Loucy (cell line): ENCODE measurements around the gene DES.

Experiments used
- H2AFZ ChIP-seq: fragments of 200-600 bp; sonication (generic); 2 replicates; pipeline ENCODE4 v1.6.0; 2016; ENCODE audit warnings: antibody characterized with exemption, mild to moderate bottlenecking, low read length, moderate library complexity
- H3F3A ChIP-seq: fragments of 200-600 bp; 2 replicates; pipeline ENCODE4 v1.6.0; 2016; ENCODE audit warnings: antibody characterized with exemption, low read depth, mild to moderate bottlenecking
- H3K27me3 ChIP-seq: fragments of 200-600 bp; sonication (generic); 2 replicates; pipeline ENCODE4 v1.6.1; 2014; ENCODE audit warnings: low read length, mild to moderate bottlenecking; ENCODE audit not compliant: insufficient read depth, poor library complexity, severe bottlenecking
- H3K36me3 ChIP-seq: fragments of 200-600 bp; sonication (generic); 2 replicates; pipeline ENCODE4 v1.6.1; 2016; ENCODE audit warnings: low read length; ENCODE audit not compliant: insufficient read depth
- H3K4me1 ChIP-seq: fragments of 200-600 bp; sonication (generic); 2 replicates; pipeline ENCODE4 v1.5.1; 2014; ENCODE audit warnings: low read length, mild to moderate bottlenecking; ENCODE audit not compliant: insufficient read depth, poor library complexity, severe bottlenecking
- H3K4me2 ChIP-seq: fragments of 200-600 bp; sonication (generic); 2 replicates; pipeline ENCODE4 v1.6.0; 2014; ENCODE audit warnings: antibody characterized with exemption, low read length, low read depth, mild to moderate bottlenecking; ENCODE audit not compliant: poor library complexity, severe bottlenecking
- H3K4me3 ChIP-seq: fragments of 200-600 bp; sonication (generic); 2 replicates; pipeline ENCODE4 v1.5.1; 2014; ENCODE audit warnings: low read length, mild to moderate bottlenecking, mixed read lengths; ENCODE audit not compliant: poor library complexity, severe bottlenecking
- H3K79me2 ChIP-seq: fragments of 200-600 bp; sonication (generic); 2 replicates; pipeline ENCODE4 v1.6.1; 2014; ENCODE audit warnings: low read length; ENCODE audit not compliant: insufficient read depth
- H3K9ac ChIP-seq: fragments of 200-600 bp; sonication (generic); 2 replicates; pipeline ENCODE4 v1.6.0; 2014; ENCODE audit warnings: mild to moderate bottlenecking, low read depth, low read length, moderate library complexity; ENCODE audit not compliant: poor library complexity, severe bottlenecking
- H3K9me2 ChIP-seq: fragments of 200-600 bp; sonication (generic); replicated peaks from 2 replicates; pipeline ENCODE4 v1.6.1; 2016; ENCODE audit warnings: low read depth, low read length, mixed read lengths
- H3K9me3 ChIP-seq: fragments of 200-600 bp; sonication (generic); 2 replicates; pipeline ENCODE4 v1.6.1; 2014; ENCODE audit warnings: mild to moderate bottlenecking, antibody characterized with exemption, low read length, low read depth; ENCODE audit not compliant: insufficient read depth
- H4K20me1 ChIP-seq: fragments of 200-600 bp; sonication (generic); 2 replicates; pipeline ENCODE4 v1.6.0; 2014; ENCODE audit warnings: antibody characterized with exemption, low read length, mild to moderate bottlenecking; ENCODE audit not compliant: insufficient read depth, poor library complexity, severe bottlenecking
- EZH2phosphoT487 ChIP-seq: fragments of 200-600 bp; IDR thresholded peaks from 2 replicates; pipeline ENCODE4 v1.6.1; 2018; ENCODE audit warnings: antibody characterized with exemption, mild to moderate bottlenecking, moderate library complexity, borderline replicate concordance
- TF ChIP-seq, protein P1 (sequence below): fragments of 200-600 bp; sonication (generic); conservative IDR thresholded peaks from 2 replicates; pipeline ENCODE4 v1.5.1; 2014; ENCODE audit warnings: mild to moderate bottlenecking, antibody characterized with exemption, low read length

The DES gene

DNA sequence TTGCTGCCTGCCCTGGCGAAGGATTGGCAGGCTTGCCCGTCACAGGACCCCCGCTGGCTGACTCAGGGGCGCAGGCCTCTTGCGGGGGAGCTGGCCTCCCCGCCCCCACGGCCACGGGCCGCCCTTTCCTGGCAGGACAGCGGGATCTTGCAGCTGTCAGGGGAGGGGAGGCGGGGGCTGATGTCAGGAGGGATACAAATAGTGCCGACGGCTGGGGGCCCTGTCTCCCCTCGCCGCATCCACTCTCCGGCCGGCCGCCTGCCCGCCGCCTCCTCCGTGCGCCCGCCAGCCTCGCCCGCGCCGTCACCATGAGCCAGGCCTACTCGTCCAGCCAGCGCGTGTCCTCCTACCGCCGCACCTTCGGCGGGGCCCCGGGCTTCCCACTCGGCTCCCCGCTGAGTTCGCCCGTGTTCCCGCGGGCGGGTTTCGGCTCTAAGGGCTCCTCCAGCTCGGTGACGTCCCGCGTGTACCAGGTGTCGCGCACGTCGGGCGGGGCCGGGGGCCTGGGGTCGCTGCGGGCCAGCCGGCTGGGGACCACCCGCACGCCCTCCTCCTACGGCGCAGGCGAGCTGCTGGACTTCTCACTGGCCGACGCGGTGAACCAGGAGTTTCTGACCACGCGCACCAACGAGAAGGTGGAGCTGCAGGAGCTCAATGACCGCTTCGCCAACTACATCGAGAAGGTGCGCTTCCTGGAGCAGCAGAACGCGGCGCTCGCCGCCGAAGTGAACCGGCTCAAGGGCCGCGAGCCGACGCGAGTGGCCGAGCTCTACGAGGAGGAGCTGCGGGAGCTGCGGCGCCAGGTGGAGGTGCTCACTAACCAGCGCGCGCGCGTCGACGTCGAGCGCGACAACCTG is at the start of gene DES:
TSS of gene DES (plus strand) at position 223 of the 857 bp plus-strand sequence. CDS start at position 309, 86 bp downstream.
- Histone ChIP-seq H3K9ac (no peak within 1 kb of the TSS), H3K79me2 (no peaks in the 10 kb centered on the region), H3K9me2 (no peaks in the 10 kb centered on the region), H2AFZ (no peak within 1 kb of the TSS), H3K4me2 (no peak within 1 kb of the TSS), H3K27me3 (no peaks in the 10 kb centered on the region), H3K36me3 (no peaks in the 10 kb centered on the region), H4K20me1 (no peaks in the 10 kb centered on the region), H3K4me1 (no peaks in the 10 kb centered on the region), H3F3A (no peaks in the 10 kb centered on the region), H3K4me3 (no peak within 1 kb of the TSS), H3K9me3 (no peaks in the 10 kb centered on the region)
- TF ChIP-seq, protein P1, sequence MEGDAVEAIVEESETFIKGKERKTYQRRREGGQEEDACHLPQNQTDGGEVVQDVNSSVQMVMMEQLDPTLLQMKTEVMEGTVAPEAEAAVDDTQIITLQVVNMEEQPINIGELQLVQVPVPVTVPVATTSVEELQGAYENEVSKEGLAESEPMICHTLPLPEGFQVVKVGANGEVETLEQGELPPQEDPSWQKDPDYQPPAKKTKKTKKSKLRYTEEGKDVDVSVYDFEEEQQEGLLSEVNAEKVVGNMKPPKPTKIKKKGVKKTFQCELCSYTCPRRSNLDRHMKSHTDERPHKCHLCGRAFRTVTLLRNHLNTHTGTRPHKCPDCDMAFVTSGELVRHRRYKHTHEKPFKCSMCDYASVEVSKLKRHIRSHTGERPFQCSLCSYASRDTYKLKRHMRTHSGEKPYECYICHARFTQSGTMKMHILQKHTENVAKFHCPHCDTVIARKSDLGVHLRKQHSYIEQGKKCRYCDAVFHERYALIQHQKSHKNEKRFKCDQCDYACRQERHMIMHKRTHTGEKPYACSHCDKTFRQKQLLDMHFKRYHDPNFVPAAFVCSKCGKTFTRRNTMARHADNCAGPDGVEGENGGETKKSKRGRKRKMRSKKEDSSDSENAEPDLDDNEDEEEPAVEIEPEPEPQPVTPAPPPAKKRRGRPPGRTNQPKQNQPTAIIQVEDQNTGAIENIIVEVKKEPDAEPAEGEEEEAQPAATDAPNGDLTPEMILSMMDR, result no peak
- no peak for TF ChIP-seq EZH2phosphoT487

DNA sequence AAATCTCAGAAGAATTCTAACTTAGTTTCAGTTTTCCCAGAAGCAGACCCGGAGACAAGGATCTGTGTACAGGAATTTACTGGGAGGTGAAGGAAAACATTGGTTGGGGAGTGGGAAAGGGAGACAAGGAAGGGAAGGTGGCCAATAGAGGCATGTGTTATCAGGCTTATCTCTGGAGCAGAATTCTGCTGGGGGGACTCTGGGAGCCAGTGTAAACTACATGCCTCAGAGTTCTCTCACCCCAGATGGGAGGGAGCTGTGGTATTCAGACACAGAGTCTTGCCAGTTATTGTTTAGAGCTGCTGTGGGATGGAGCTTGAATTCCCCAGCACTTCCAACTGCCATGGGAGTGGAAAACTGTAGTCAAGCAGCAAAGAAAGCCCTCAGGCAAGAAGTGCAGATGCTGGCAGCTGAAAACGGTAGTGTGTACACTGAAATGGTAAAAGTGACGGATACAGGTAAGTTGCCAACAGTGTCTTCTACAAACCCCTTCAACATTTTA is 49.4 kb upstream of the DES start:
- Histone ChIP-seq H3K9me3 (no peaks in the 10 kb centered on the region), H3K27me3 (no peaks in the 10 kb centered on the region), H3K9me2 (no peaks in the 10 kb centered on the region), H2AFZ (no peak overlapping the region), H3F3A (no peaks in the 10 kb centered on the region), H3K4me1 (no peaks in the 10 kb centered on the region), H3K4me2 (no peak overlapping the region), H3K79me2 (no peaks in the 10 kb centered on the region), H3K4me3 (no peak overlapping the region), H4K20me1 (no peaks in the 10 kb centered on the region), H3K9ac (no peak overlapping the region), H3K36me3 (no peaks in the 10 kb centered on the region)
- TF ChIP-seq, protein P1, result no peak
- TF ChIP-seq EZH2phosphoT487, result no peak

DNA sequence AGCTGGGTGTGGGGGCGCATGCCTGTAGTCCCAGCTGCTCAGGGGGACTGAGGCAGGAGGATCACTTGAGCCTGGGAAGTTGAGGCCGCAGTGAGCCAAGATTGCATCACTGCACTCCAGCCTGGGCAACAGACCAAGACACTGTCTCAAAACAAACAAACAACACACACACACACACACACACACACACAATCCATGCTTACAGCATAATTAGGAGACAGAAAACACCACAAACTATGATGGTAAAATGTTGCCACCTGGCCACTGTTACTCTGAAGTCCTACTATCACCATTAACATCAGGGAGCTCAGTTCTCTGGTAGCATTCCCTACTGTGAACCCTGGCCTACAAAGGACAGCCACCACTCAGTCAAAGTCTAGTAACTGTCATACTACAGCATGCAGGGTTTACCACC is 48.7 kb upstream of the DES start:
- Histone ChIP-seq H3K4me1 (no peaks in the 10 kb centered on the region), H3K36me3 (no peaks in the 10 kb centered on the region; the same call in 1 of the 2 replicates), H3K9ac (no peak overlapping the region), H3K79me2 (no peaks in the 10 kb centered on the region), H2AFZ (no peak overlapping the region), H3F3A (no peaks in the 10 kb centered on the region), H3K9me2 (no peaks in the 10 kb centered on the region), H3K4me3 (no peak overlapping the region), H4K20me1 (no peaks in the 10 kb centered on the region), H3K9me3 (no peaks in the 10 kb centered on the region), H3K27me3 (no peaks in the 10 kb centered on the region), H3K4me2 (no peak overlapping the region)
- no peak for TF ChIP-seq EZH2phosphoT487
- TF ChIP-seq, protein P1, result no peak
